ENCODE measurements around the gene FOLR2. TPM values are rescaled to one million over a fixed set of nuclear protein-coding genes. Genes with fewer than 3 reads are reported as not detected.

FOLR2 gene
- total RNA-seq, 1 experiment from 2014 or later, result not detected

DNA sequence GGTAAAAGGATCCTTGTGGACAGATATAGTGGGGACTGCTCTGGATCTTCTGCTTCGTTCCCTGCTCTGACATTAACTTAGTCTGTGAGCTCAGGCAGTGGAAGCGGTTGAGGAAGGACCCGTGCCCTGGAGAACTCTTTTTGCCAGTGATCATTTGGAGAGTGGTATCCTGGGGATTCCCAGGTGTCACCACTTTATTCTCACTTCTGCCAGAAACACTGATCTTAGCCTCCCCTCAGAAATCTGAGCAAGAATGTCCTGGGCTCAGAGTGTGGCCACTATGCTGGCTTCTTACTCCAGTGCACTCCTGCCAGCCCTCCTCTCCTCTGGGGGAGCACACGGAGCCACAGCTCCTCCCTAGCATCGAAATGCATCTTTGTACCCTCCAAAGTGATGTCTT lies 35.0 kb downstream of the FOLR2 start:
- no peaks in the 10 kb centered on the region for H3K36me3 ChIP-seq (ENCODE audit: control insufficient read depth in 1 of 2, insufficient read depth in 2 of 2, low read length in 2 of 2)
- H3K9me2 ChIP-seq (ENCODE audit: insufficient read depth), result no peaks in the 10 kb centered on the region
- H3K4me2 ChIP-seq (ENCODE audit: low read length), result no peak overlapping the region
- ChIA-PET CTCF (interaction anchor here (1.3 kb wide), 1 partner anchor 13 kb away, joined by 3 read pairs; no protein-coding TSS in a partner anchor), POLR2A (no interaction called here), RAD21 (ENCODE audit: low non-redundant PET in 1 of 2, low total read pairs in 2 of 2, uncharacterized antibody in 2 of 2, unreplicated experiment in 2 of 2) (no interaction called here)
- no peak for ATAC-seq
- H3K27ac ChIP-seq (ENCODE audit: low read depth, low read length), result no peak overlapping the region
- TF ChIP-seq SIN3A (IDR thresholded peaks at IDR 0.05; ENCODE audit: low read depth) (no peak), SP1 (IDR thresholded peaks at IDR 0.05; ENCODE audit: low read depth) (no peak), ELF1 (IDR thresholded peaks at IDR 0.05; ENCODE audit: borderline replicate concordance, low read depth) (no peak), ZNF274 (IDR thresholded peaks at IDR 0.05; ENCODE audit: low read depth, low read length) (no peak), POLR2AphosphoS5 (IDR thresholded peaks at IDR 0.05; ENCODE audit: low read depth, low read length) (no peak), RAD21 (IDR thresholded peaks at IDR 0.05; ENCODE audit: low read depth) (no peak)
- TF ChIP-seq, protein P1, sequence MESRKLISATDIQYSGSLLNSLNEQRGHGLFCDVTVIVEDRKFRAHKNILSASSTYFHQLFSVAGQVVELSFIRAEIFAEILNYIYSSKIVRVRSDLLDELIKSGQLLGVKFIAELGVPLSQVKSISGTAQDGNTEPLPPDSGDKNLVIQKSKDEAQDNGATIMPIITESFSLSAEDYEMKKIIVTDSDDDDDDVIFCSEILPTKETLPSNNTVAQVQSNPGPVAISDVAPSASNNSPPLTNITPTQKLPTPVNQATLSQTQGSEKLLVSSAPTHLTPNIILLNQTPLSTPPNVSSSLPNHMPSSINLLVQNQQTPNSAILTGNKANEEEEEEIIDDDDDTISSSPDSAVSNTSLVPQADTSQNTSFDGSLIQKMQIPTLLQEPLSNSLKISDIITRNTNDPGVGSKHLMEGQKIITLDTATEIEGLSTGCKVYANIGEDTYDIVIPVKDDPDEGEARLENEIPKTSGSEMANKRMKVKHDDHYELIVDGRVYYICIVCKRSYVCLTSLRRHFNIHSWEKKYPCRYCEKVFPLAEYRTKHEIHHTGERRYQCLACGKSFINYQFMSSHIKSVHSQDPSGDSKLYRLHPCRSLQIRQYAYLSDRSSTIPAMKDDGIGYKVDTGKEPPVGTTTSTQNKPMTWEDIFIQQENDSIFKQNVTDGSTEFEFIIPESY (IDR thresholded peaks at IDR 0.05; ENCODE audit: extremely low read depth, insufficient replicate concordance, low read length), result no peak
- H3K4me3 ChIP-seq (replicated peaks in 1 of 2; ENCODE audit: low read depth in 1 of 2, low read length in 2 of 2), result no peak overlapping the region
- H3K27me3 ChIP-seq (ENCODE audit: insufficient read depth, low read length), result no peaks in the 10 kb centered on the region
- intact Hi-C loops (cut with micrococcal nuclease), result no loop called here
- no peaks in the 10 kb centered on the region for H4K20me1 ChIP-seq (ENCODE audit: insufficient read depth)
- no peak overlapping the region for H3K9ac ChIP-seq (ENCODE audit: low read length)
- no TSS peak for BruUV-seq (replicated peaks)
- H2AFZ ChIP-seq (ENCODE audit: low read depth, low read length, poor library complexity, severe bottlenecking), result no peak overlapping the region
- H3K9me3 ChIP-seq (ENCODE audit: control insufficient read depth in 1 of 2, insufficient read depth in 1 of 2, low read depth in 1 of 2, low read length in 2 of 2), result no peaks in the 10 kb centered on the region
- no peaks in the 10 kb centered on the region; a peak in 1 of 4 replicates for H3K4me1 ChIP-seq (ENCODE audit: control insufficient read depth in 1 of 2, insufficient read depth in 2 of 2, low read length in 2 of 2)
- DNase-seq (ENCODE audit: low read depth, low spot score), result no peak
- no peaks in the 10 kb centered on the region for H3K79me2 ChIP-seq (ENCODE audit: insufficient read depth, low read length)

DNA sequence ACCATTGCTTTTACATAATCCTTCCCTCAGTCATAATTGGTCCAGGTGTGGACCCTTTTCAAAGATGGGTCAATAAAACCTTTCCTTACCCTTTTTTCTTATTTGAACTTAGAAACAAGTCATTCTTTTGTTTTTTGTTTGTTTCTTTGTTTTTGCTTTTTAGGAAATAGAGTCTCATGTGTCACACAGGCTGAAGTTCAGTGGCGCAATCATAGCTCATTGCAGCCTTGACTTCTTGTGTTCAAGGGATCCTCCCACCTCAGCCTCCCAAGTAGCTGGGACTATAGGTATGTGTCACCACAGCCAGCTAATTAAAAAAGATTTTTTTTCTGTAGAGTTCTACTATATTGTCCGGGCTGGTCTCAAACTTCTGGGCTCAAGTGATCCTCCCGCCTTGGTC lies 36.8 kb downstream of the FOLR2 start:
- TF ChIP-seq ZFX (IDR thresholded peaks at IDR 0.05) (no peak), TCF7L2 (IDR thresholded peaks at IDR 0.05; ENCODE audit: borderline replicate concordance, extremely low read depth, insufficient read depth, insufficient read length) (no peak), ZNF274 (IDR thresholded peaks at IDR 0.05; ENCODE audit: low read depth, low read length) (no peak), EZH2 (IDR thresholded peaks at IDR 0.05) (no peak)
- H3K27ac ChIP-seq (ENCODE audit: low read depth, low read length), result no peak overlapping the region
- BruUV-seq (replicated peaks), result no TSS peak
- no peak overlapping the region for H3K4me3 ChIP-seq (replicated peaks in 1 of 2; ENCODE audit: low read depth in 1 of 2, low read length in 2 of 2)
- H3K79me2 ChIP-seq (ENCODE audit: insufficient read depth, low read length), result no peaks in the 10 kb centered on the region
- H3K4me1 ChIP-seq (ENCODE audit: control insufficient read depth in 1 of 2, insufficient read depth in 2 of 2, low read length in 2 of 2), result no peaks in the 10 kb centered on the region
- no peak for DNase-seq (ENCODE audit: low read depth, low spot score)
- no peak for ATAC-seq
- POLR2A ChIA-PET, result no interaction called here
- intact Hi-C loops (cut with micrococcal nuclease), result no loop called here
- H3K4me2 ChIP-seq (ENCODE audit: low read length), result no peak overlapping the region
- no peaks in the 10 kb centered on the region for H3K27me3 ChIP-seq (ENCODE audit: insufficient read depth, low read length)
- RAD21 ChIA-PET (ENCODE audit: low non-redundant PET in 1 of 2, low total read pairs in 2 of 2, uncharacterized antibody in 2 of 2, unreplicated experiment in 2 of 2), result no interaction called here
- H3K36me3 ChIP-seq (ENCODE audit: control insufficient read depth in 1 of 2, insufficient read depth in 2 of 2, low read length in 2 of 2), result no peaks in the 10 kb centered on the region
- H3K9me3 ChIP-seq (ENCODE audit: control insufficient read depth in 1 of 2, insufficient read depth in 1 of 2, low read depth in 1 of 2, low read length in 2 of 2), result no peaks in the 10 kb centered on the region
- no peak overlapping the region for H3K9ac ChIP-seq (ENCODE audit: low read length)
- CTCF ChIA-PET, result no interaction called here
- no peak overlapping the region for H2AFZ ChIP-seq (ENCODE audit: low read depth, low read length, poor library complexity, severe bottlenecking)
- no peaks in the 10 kb centered on the region for H3K9me2 ChIP-seq (ENCODE audit: insufficient read depth)
- H4K20me1 ChIP-seq (ENCODE audit: insufficient read depth), result no peaks in the 10 kb centered on the region
